CD4-positive, alpha-beta T cell treated with Interleukin-10 for 1 hour (primary cell): Measurements from ENCODE around the gene ZBTB7C.

Source experiments
- DNase-seq: peaks from one replicate; pipeline ENCODE4 v3.0.0-alpha.2; 2020

Gene ZBTB7C

GRCh38 chr18:48417985-48418384 is 8.8 kb upstream of the ZBTB7C start:
- DNase-seq: no peak

GRCh38 chr18:48413342-48413741 is 4.2 kb upstream of the ZBTB7C start:
- no peak for DNase-seq

GRCh38 chr18:48412339-48412929 is 3.3 kb upstream of the ZBTB7C start:
- peak; percentile 30 for DNase-seq

GRCh38 chr18:48410095-48410920 is 1.1 kb upstream of the ZBTB7C start:
- DNase-seq: peak; percentile 68

- DNase-seq: no peak
Observed at GRCh38 chr18:48409591-48410094, 460 bp upstream of the ZBTB7C start.

GRCh38 chr18:48408111-48408726 is 964 bp downstream of the ZBTB7C start:
- DNase-seq: no peak

GRCh38 chr18:48407358-48407757 is 1.8 kb downstream of the ZBTB7C start:
- no peak for DNase-seq

GRCh38 chr18:48405978-48406377 is 3.2 kb downstream of the ZBTB7C start:
- no peak for DNase-seq

GRCh38 chr18:48404716-48405507 is 4.3 kb downstream of the ZBTB7C start:
- DNase-seq: no peak

GRCh38 chr18:48402953-48403352 is 6.2 kb downstream of the ZBTB7C start:
- DNase-seq: no peak

- no peak for DNase-seq
Observed at GRCh38 chr18:48399303-48400075, 9.7 kb downstream of the ZBTB7C start.

GRCh38 chr18:48398074-48398473 is 11.1 kb downstream of the ZBTB7C start:
- DNase-seq: no peak

- no peak for DNase-seq
Observed at GRCh38 chr18:48397021-48397420, 12.2 kb downstream of the ZBTB7C start.

GRCh38 chr18:48396561-48396960 is 12.6 kb downstream of the ZBTB7C start:
- DNase-seq: no peak

GRCh38 chr18:48395646-48396045 is 13.5 kb downstream of the ZBTB7C start:
- DNase-seq: no peak

- no peak for DNase-seq
Observed at GRCh38 chr18:48394176-48394575, 15.0 kb downstream of the ZBTB7C start.

- no peak for DNase-seq
Observed at GRCh38 chr18:48393776-48394175, 15.4 kb downstream of the ZBTB7C start.

- DNase-seq: no peak
Observed at GRCh38 chr18:48393170-48393569, 16.0 kb downstream of the ZBTB7C start.

- no peak for DNase-seq
Observed at GRCh38 chr18:48392268-48392667, 16.9 kb downstream of the ZBTB7C start.

- no peak for DNase-seq
Observed at GRCh38 chr18:48391868-48392267, 17.3 kb downstream of the ZBTB7C start.

GRCh38 chr18:48390641-48391040 is 18.5 kb downstream of the ZBTB7C start:
- no peak for DNase-seq

- DNase-seq: no peak
Observed at GRCh38 chr18:48388478-48388877, 20.7 kb downstream of the ZBTB7C start.
